HUES64 (cell line): ENCODE measurements around the gene RPS6KL1. TPM values are rescaled to one million over a fixed set of nuclear protein-coding genes. Genes with fewer than 3 reads are reported as not detected.

Experiments
- H3K27ac ChIP-seq: 2 replicates; pipeline ENCODE4 v1.7.0; 2013; ENCODE audit warnings: low read depth, low read length, inconsistent platforms
- H3K27me3 ChIP-seq: 2 replicates; pipeline ENCODE4 v1.6.1; 2013; ENCODE audit warnings: mild to moderate bottlenecking, low read length; ENCODE audit not compliant: insufficient read depth
- H3K36me3 ChIP-seq: 2 replicates; pipeline ENCODE4 v1.6.1; 2013; ENCODE audit warnings: mild to moderate bottlenecking, low read length; ENCODE audit not compliant: insufficient read depth
- H3K4me1 ChIP-seq: 2 replicates; pipeline ENCODE4 v1.6.1; 2013; ENCODE audit warnings: mild to moderate bottlenecking, low read length, moderate library complexity; ENCODE audit not compliant: insufficient read depth
- H3K4me3 ChIP-seq: 2 replicates; pipeline ENCODE4 v1.5.1; 2013; ENCODE audit warnings: mild to moderate bottlenecking, low read length, moderate library complexity
- H3K9ac ChIP-seq: 2 replicates; pipeline ENCODE4 v1.6.1; 2013; ENCODE audit warnings: mild to moderate bottlenecking, low read depth, low read length
- H3K9me3 ChIP-seq: 2 replicates; pipeline ENCODE4 v1.6.1; 2013; ENCODE audit warnings: low read depth, low read length; ENCODE audit not compliant: insufficient read depth
- WGBS: fragments of 150-250, 120-280 bp; methylation state at CpG from one replicate; pipeline ENCODE4 v1.1.7; 2013; ENCODE audit warnings: missing lambda C conversion rate; 5-methylcytosine and 5-hydroxymethylcytosine counted together
- polyA plus RNA-seq, 2 experiments: library from polyadenylated mRNA; stranded (reverse); fragments of 50-300 nt; gene quantifications; one replicate each; pipeline ENCODE4 v1.2.3, GENCODE V29; 2013

Gene RPS6KL1, protein sequence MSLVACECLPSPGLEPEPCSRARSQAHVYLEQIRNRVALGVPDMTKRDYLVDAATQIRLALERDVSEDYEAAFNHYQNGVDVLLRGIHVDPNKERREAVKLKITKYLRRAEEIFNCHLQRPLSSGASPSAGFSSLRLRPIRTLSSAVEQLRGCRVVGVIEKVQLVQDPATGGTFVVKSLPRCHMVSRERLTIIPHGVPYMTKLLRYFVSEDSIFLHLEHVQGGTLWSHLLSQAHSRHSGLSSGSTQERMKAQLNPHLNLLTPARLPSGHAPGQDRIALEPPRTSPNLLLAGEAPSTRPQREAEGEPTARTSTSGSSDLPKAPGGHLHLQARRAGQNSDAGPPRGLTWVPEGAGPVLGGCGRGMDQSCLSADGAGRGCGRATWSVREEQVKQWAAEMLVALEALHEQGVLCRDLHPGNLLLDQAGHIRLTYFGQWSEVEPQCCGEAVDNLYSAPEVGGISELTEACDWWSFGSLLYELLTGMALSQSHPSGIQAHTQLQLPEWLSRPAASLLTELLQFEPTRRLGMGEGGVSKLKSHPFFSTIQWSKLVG
- polyA plus RNA-seq (2013, experiment 1 of 2), result 4.0 TPM
- polyA plus RNA-seq (2013, experiment 2 of 2), result 6.0 TPM

DNA sequence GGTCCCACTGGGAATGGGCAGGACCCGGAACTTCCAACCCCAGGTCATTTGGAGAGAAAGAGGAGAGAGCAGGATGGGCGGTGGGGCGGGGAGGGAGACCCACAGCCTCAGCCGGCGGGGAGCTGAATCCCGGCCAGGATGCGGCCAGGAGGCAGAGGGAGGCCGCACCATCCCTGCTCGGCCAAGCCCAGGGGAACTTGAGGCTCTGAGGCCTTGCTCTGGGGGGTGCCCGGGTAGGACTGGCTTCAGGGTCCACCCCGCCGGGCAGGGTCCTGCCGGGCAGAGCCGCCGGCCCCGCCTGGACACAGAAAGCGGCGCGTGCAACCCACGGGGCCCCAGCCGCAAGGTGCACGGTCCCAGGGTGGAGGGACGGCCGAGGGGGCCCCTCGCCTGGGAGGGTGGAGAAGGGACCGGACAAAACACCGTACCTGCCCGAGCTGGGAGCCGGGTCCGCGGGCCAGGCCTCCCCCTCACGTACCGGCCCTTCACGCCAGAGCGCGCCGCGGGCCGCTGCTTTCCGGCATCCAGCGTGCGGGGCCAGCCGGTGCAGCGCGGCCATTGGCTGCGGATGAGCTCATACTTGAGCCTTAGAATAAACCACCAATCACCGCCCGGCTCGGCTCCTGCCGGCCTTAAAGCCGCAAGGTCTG is at the start of gene RPS6KL1:
TSS of gene RPS6KL1 (minus strand) at position 509 of the 650 bp plus-strand sequence. CDS start 1,719 bp downstream, outside the sequence.
- Histone ChIP-seq H3K4me3 (peak within 1 kb of the TSS; percentile 80), H3K27ac (no peak within 1 kb of the TSS), H3K4me1 (no peaks in the 10 kb centered on the region), H3K9me3 (no peaks in the 10 kb centered on the region), H3K27me3 (peaks cover 9% of the 10 kb centered on the region; the same call in 1 of the 2 replicates), H3K9ac (peak within 1 kb of the TSS; percentile 79), H3K36me3 (no peaks in the 10 kb centered on the region)
- 1% methylated on average over 51 of the region's 51 CpGs for WGBS

- no peaks in the 10 kb centered on the region for H3K36me3 ChIP-seq
- H3K4me3 ChIP-seq, result no peak overlapping the region
- H3K4me1 ChIP-seq, result peaks cover 4% of the 10 kb centered on the region; the same call in 1 of the 2 replicates
- H3K9me3 ChIP-seq, result no peaks in the 10 kb centered on the region
- H3K27ac ChIP-seq, result no peak overlapping the region
- 88% methylated on average over 1 of the region's 1 CpG for WGBS
- H3K27me3 ChIP-seq, result no peaks in the 10 kb centered on the region
- no peak overlapping the region for H3K9ac ChIP-seq
These were observed 45.8 kb upstream of the RPS6KL1 start for GRCh38 chr14:74968811-74969210.

- 87% methylated on average over 5 of the region's 5 CpGs for WGBS
- H3K27me3 ChIP-seq, result no peaks in the 10 kb centered on the region
- H3K9me3 ChIP-seq, result no peaks in the 10 kb centered on the region
- H3K27ac ChIP-seq, result no peak overlapping the region
- H3K36me3 ChIP-seq, result no peaks in the 10 kb centered on the region
- H3K4me1 ChIP-seq, result peaks cover 3% of the 10 kb centered on the region; the same call in 1 of the 2 replicates
- no peak overlapping the region for H3K9ac ChIP-seq
- no peak overlapping the region for H3K4me3 ChIP-seq
These were observed 42.6 kb upstream of the RPS6KL1 start for GRCh38 chr14:74965486-74966153.

- no peak overlapping the region for H3K9ac ChIP-seq
- peaks cover 3% of the 10 kb centered on the region; the same call in 1 of the 2 replicates for H3K4me1 ChIP-seq
- WGBS, result 93% methylated on average over 4 of the region's 4 CpGs
- H3K27ac ChIP-seq, result no peak overlapping the region
- H3K4me3 ChIP-seq, result no peak overlapping the region
- H3K9me3 ChIP-seq, result no peaks in the 10 kb centered on the region
- no peaks in the 10 kb centered on the region for H3K36me3 ChIP-seq
- H3K27me3 ChIP-seq, result no peaks in the 10 kb centered on the region
These were observed 41.9 kb upstream of the RPS6KL1 start for GRCh38 chr14:74964787-74965485.

DNA sequence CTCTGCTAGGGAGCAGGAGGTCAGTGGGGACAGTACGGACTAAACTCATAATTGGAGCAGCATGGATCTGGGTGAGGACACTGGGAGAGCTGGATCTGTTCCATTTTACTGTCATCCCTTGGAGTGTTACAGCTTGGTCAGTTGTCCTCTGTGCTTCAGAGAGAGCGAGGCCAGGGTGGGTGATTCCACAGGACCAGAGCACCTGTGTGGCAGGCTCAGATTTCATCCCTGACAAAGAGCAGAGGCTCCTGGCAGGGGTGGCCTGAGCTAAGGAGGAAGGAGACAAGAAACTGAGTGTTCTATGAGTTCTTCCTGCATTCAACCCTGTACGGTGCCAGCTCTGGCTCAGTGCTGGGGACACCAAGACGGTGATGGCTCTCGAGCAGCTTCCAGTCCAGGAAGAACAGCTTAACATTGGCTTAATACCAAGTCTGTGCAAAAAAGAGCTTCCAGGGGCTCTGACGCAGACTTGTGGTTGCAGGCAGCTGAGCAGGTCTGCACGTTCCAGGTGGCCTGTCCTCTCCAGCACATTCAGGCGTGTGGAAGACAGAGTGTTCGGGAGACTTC is 40.7 kb upstream of the RPS6KL1 start:
- no peaks in the 10 kb centered on the region for H3K36me3 ChIP-seq
- no peaks in the 10 kb centered on the region for H3K27me3 ChIP-seq
- H3K4me3 ChIP-seq, result no peak overlapping the region
- no peak overlapping the region for H3K9ac ChIP-seq
- H3K27ac ChIP-seq, result no peak overlapping the region
- WGBS, result 86% methylated on average over 9 of the region's 9 CpGs
- peaks cover 3% of the 10 kb centered on the region; the same call in 1 of the 2 replicates for H3K4me1 ChIP-seq
- no peaks in the 10 kb centered on the region for H3K9me3 ChIP-seq

DNA sequence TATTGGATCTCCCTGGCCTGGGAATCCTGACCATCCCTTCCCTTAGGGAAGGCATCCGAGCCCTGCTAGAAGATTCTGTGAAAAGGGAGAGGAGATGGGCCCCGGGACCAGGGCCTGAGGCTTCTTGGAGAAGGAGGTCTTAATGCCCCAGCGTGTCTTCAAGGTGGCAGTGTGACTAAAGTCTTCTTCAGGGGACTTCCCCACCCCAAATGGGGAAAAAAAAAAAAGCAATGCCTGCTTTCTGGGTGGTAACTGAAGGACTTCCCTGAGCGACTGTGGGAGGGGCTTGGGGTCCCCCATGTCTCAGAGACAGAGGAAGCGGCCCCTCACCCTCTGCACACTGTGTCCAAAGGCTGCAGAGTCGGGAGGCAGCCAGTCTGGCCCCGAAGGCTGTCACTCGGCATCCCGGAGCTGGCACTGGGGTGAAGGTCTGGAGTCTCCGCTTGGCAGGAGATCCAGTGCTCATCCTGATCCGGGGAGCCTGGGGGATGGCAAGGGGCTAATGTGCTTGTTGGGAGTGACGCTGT is 40.2 kb upstream of the RPS6KL1 start:
- Histone ChIP-seq H3K27ac (no peak overlapping the region), H3K9ac (no peak overlapping the region), H3K4me3 (no peak overlapping the region), H3K36me3 (no peaks in the 10 kb centered on the region), H3K9me3 (no peaks in the 10 kb centered on the region), H3K4me1 (peaks cover 3% of the 10 kb centered on the region; the same call in 1 of the 2 replicates), H3K27me3 (no peaks in the 10 kb centered on the region)
- 90% methylated on average over 12 of the region's 12 CpGs for WGBS

- Histone ChIP-seq H3K4me3 (no peak overlapping the region), H3K4me1 (peaks cover 3% of the 10 kb centered on the region; the same call in 1 of the 2 replicates), H3K27ac (no peak overlapping the region), H3K9me3 (no peaks in the 10 kb centered on the region), H3K9ac (no peak overlapping the region), H3K27me3 (no peaks in the 10 kb centered on the region), H3K36me3 (no peaks in the 10 kb centered on the region)
- 85% methylated on average over 8 of the region's 8 CpGs for WGBS
These were observed 39.4 kb upstream of the RPS6KL1 start for GRCh38 chr14:74962493-74962892.

DNA sequence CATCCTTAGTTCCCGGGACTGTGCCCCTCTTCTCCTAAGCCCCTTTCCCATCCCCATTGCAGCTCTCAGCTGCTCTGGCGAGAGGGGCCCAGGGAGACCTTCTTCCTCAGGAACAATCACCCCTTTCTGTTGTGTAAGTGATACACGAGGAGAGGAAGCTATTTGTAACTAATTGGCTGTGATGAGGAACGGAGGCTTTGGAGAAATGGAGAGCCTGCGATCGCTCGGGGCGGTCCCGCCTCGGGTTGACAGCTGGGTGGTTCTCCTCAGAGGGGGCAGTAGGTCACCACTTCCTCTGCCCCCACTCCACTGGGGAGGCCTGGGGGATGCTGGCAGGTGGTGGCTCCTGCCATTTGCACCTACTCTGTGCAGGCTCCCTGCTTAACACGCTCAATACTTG is 39.0 kb upstream of the RPS6KL1 start:
- Histone ChIP-seq H3K27me3 (no peaks in the 10 kb centered on the region), H3K27ac (no peak overlapping the region), H3K4me1 (peaks cover 3% of the 10 kb centered on the region; the same call in 1 of the 2 replicates), H3K4me3 (no peak overlapping the region), H3K36me3 (no peaks in the 10 kb centered on the region), H3K9ac (no peak overlapping the region), H3K9me3 (no peaks in the 10 kb centered on the region)
- 88% methylated on average over 11 of the region's 11 CpGs for WGBS

GRCh38 chr14:74961238-74961911 is 38.3 kb upstream of the RPS6KL1 start:
- Histone ChIP-seq H3K9me3 (no peaks in the 10 kb centered on the region), H3K27me3 (peaks cover 1% of the 10 kb centered on the region; the same call in 1 of the 2 replicates), H3K36me3 (no peaks in the 10 kb centered on the region), H3K27ac (no peak overlapping the region), H3K4me1 (peaks cover 3% of the 10 kb centered on the region; the same call in 1 of the 2 replicates), H3K4me3 (no peak overlapping the region), H3K9ac (no peak overlapping the region)
- WGBS, result 89% methylated on average over 5 of the region's 5 CpGs
